DND-41 (cell line): ENCODE data around the gene GADD45B.

Source experiments
- ATAC-seq: fragments of 200-7000 bp; cut with Tn5 transposase; 3 replicates; pipeline ENCODE4 v1.9.1; 2021; ENCODE audit warnings: low read depth; ENCODE audit not compliant: insufficient read depth
- DNase-seq: peaks from one replicate; pipeline ENCODE4 v3.0.0-alpha.2; 2020
- H2AFZ ChIP-seq: 2 replicates; pipeline ENCODE4 v1.6.0; 2012; ENCODE audit warnings: low read depth, low read length
- H3K27ac ChIP-seq: 2 replicates; pipeline ENCODE4 v1.5.1; 2012; ENCODE audit warnings: low read length, inconsistent platforms
- H3K27me3 ChIP-seq: fragments of 200-600 bp; sonication (generic); 2 replicates; pipeline ENCODE4 v1.6.0; 2012; ENCODE audit warnings: low read length, mild to moderate bottlenecking, inconsistent platforms; ENCODE audit not compliant: insufficient read depth, poor library complexity
- H3K36me3 ChIP-seq: 2 replicates; pipeline ENCODE4 v1.5.1; 2012; ENCODE audit warnings: low read length, inconsistent platforms; ENCODE audit not compliant: insufficient read depth
- H3K4me1 ChIP-seq: 2 replicates; pipeline ENCODE4 v1.5.1; 2012; ENCODE audit warnings: mild to moderate bottlenecking, low read length; ENCODE audit not compliant: insufficient read depth
- H3K4me2 ChIP-seq: 2 replicates; pipeline ENCODE4 v1.6.0; 2012; ENCODE audit warnings: mild to moderate bottlenecking, moderate library complexity, low read length, inconsistent platforms; ENCODE audit not compliant: insufficient read depth
- H3K4me3 ChIP-seq, 2 experiments: fragments of 200-600 bp in 1 of 2; shearing (Covaris generic) in 1 of 2; 2 replicates each; pipeline ENCODE4 v1.5.1; 2012 to 2016; ENCODE audit warnings: inconsistent platforms in 2 of 2, low read length in 2 of 2, mild to moderate bottlenecking in 2 of 2, low read depth in 1 of 2, moderate library complexity in 1 of 2
- H3K79me2 ChIP-seq: 2 replicates; pipeline ENCODE4 v1.6.0; 2012; ENCODE audit warnings: low read length, inconsistent platforms; ENCODE audit not compliant: insufficient read depth
- H3K9ac ChIP-seq: 2 replicates; pipeline ENCODE4 v1.6.0; 2012; ENCODE audit warnings: low read depth, mild to moderate bottlenecking, inconsistent platforms, low read length, moderate library complexity
- H3K9me3 ChIP-seq: 2 replicates; pipeline ENCODE4 v1.5.1; 2012; ENCODE audit warnings: low read length, moderate library complexity, mild to moderate bottlenecking, inconsistent platforms; ENCODE audit not compliant: insufficient read depth, severe bottlenecking
- H4K20me1 ChIP-seq: 2 replicates; pipeline ENCODE4 v1.6.0; 2012; ENCODE audit warnings: low read length; ENCODE audit not compliant: insufficient read depth
- CTCF ChIP-seq: IDR thresholded peaks from 2 replicates; pipeline ENCODE4 v1.5.1; 2012; ENCODE audit warnings: borderline replicate concordance, low read length, moderate library complexity, mild to moderate bottlenecking; ENCODE audit not compliant: poor library complexity, severe bottlenecking; ENCODE audit errors: extremely low read depth
- EZH2 ChIP-seq: IDR thresholded peaks from 3 replicates; pipeline ENCODE4 v1.6.1; 2012; ENCODE audit warnings: borderline replicate concordance, low read depth, mild to moderate bottlenecking, moderate library complexity, low read length, inconsistent platforms; ENCODE audit not compliant: severe bottlenecking

Gene GADD45B

GRCh38 chr19:2477732-2478191, 1.8 kb downstream of the GADD45B start:
- TF ChIP-seq EZH2 (no peak), CTCF (no peak)
- no peak for ATAC-seq
- no peak overlapping the region for H2AFZ ChIP-seq
- H3K9ac ChIP-seq, result peak overlapping the region; percentile 76
- no peaks in the 10 kb centered on the region for H3K9me3 ChIP-seq
- peaks cover 18% of the 10 kb centered on the region for H3K36me3 ChIP-seq
- peak; percentile 46 for DNase-seq
- peaks cover 20% of the 10 kb centered on the region for H4K20me1 ChIP-seq
- peak overlapping the region; percentile 71 for H3K4me2 ChIP-seq
- peak overlapping the region; percentile 60 to 72; a peak in 3 of 4 replicates for H3K4me3 ChIP-seq
- H3K79me2 ChIP-seq, result peaks cover 28% of the 10 kb centered on the region
- H3K27me3 ChIP-seq, result no peaks in the 10 kb centered on the region
- peaks cover 46% of the 10 kb centered on the region for H3K4me1 ChIP-seq
- H3K27ac ChIP-seq, result peak overlapping the region; percentile 78

GRCh38 chr19:2478278-2478755, 2.4 kb downstream of the GADD45B start:
- Histone ChIP-seq H3K4me3 (peak overlapping the region; percentile 60 to 72; a peak in 3 of 4 replicates), H3K79me2 (peaks cover 28% of the 10 kb centered on the region), H3K4me2 (peak overlapping the region; percentile 71), H3K27me3 (no peaks in the 10 kb centered on the region), H3K9me3 (no peaks in the 10 kb centered on the region), H2AFZ (no peak overlapping the region), H3K4me1 (peaks cover 46% of the 10 kb centered on the region), H3K36me3 (peaks cover 18% of the 10 kb centered on the region), H3K9ac (peak overlapping the region; percentile 76), H3K27ac (peak overlapping the region; percentile 78), H4K20me1 (peaks cover 20% of the 10 kb centered on the region)
- DNase-seq (peak; percentile 81), ATAC-seq (peak; percentile 30)
- no peak for TF ChIP-seq EZH2
- TF ChIP-seq CTCF, result peak; percentile 30

- TF ChIP-seq EZH2 (no peak), CTCF (no peak)
- H3K9ac ChIP-seq, result peak overlapping the region; percentile 76
- H3K27ac ChIP-seq, result peak overlapping the region; percentile 78
Measured at GRCh38 chr19:2478756-2479555, 3.0 kb downstream of the GADD45B start.

More at GRCh38 chr19:2478756-2479555, 3.0 kb downstream of the GADD45B start:
- ATAC-seq (peak; percentile 44), DNase-seq (peak; percentile 80)
- Histone ChIP-seq H4K20me1 (peaks cover 20% of the 10 kb centered on the region), H3K4me1 (peaks cover 44% of the 10 kb centered on the region), H2AFZ (no peak overlapping the region), H3K36me3 (peaks cover 18% of the 10 kb centered on the region), H3K4me2 (peak overlapping the region; percentile 71), H3K27me3 (no peaks in the 10 kb centered on the region), H3K79me2 (peaks cover 28% of the 10 kb centered on the region), H3K9me3 (no peaks in the 10 kb centered on the region), H3K4me3 (peak overlapping the region; percentile 60 to 72; a peak in 3 of 4 replicates)
